Right lobe of liver (tissue), 6 donors: ENCODE results near the gene CRAT. TPM values are rescaled to one million over a fixed set of nuclear protein-coding genes. Genes with fewer than 3 reads are reported as not detected.

Source experiments
- ATAC-seq, 4 donors: fragments of 200-7000 bp; cut with Tn5 transposase; one replicate each; pipeline ENCODE4 v1.9.1; 2020; ENCODE audit warnings: mild to moderate bottlenecking in 4 of 4, moderate library complexity in 4 of 4
- DNase-seq, 3 donors: peaks; one replicate each; pipeline ENCODE4 v3.0.0-alpha.2; 2020
- H3K27ac ChIP-seq, 3 donors: fragments of 200-600 bp; one replicate each; pipeline ENCODE4 v1.8.0; 2022
- H3K27me3 ChIP-seq, 2 donors: fragments of 200-600 bp; one replicate each; pipeline ENCODE4 v1.8.0; 2022
- H3K36me3 ChIP-seq, 4 donors: fragments of 200-600 bp; sonication (generic) in 1 of 4; one replicate each; pipeline versions ENCODE4 v1.5.1 to v1.8.0; 2017 to 2022; ENCODE audit warnings: control low read depth in 1 of 4
- H3K4me1 ChIP-seq, 4 donors: fragments of 200-600 bp; sonication (generic) in 1 of 4; one replicate each; pipeline versions ENCODE4 v1.5.1 to v1.8.0; 2017 to 2022; ENCODE audit warnings: control low read depth in 1 of 4
- H3K4me3 ChIP-seq, 3 donors: fragments of 200-600 bp; one replicate each; pipeline ENCODE4 v1.8.0; 2022
- H3K9me3 ChIP-seq, 4 donors: fragments of 200-600 bp; sonication (generic) in 1 of 4; one replicate each; pipeline versions ENCODE4 v1.5.1 to v1.8.0; 2017 to 2022; ENCODE audit warnings: control low read depth in 1 of 4
- CTCF ChIP-seq, 4 donors: fragments of 200-600 bp in 3 of 4; fragments of 450-650 bp in 1 of 4; IDR thresholded peaks; one replicate each; pipeline versions ENCODE4 v1.5.1 to v1.8.0; 2016 to 2022; ENCODE audit warnings: antibody characterized with exemption in 4 of 4, mild to moderate bottlenecking in 2 of 4
- POLR2A ChIP-seq: fragments of 450-650 bp; IDR thresholded peaks from one replicate; pipeline ENCODE4 v1.6.1; 2017; ENCODE audit warnings: antibody characterized with exemption, mild to moderate bottlenecking
- WGBS: methylation state at CpG from one replicate; pipeline ENCODE4 v1.1.6; 2018; ENCODE audit warnings: low coverage, low lambda C conversion rate; ENCODE audit not compliant: insufficient coverage; ENCODE audit errors: missing lambda C conversion rate; 5-methylcytosine and 5-hydroxymethylcytosine counted together
- intact Hi-C, 2 donors: fragments of 100-400 bp; cut with DNase I; formaldehyde crosslinking; loops; one replicate each; pipeline versions ENCODE4 v1.11.2 to v1.14.1; 2022
- total RNA-seq, 6 experiments: library from RNA; depleted of rRNA in 2 of 6; stranded (reverse); fragments of >200 nt in 2 of 6; fragmentation: NEBNext Ultra II Directional in 3 of 6; extraction: Animal tissue kit (Norgen Biotek cat#: 25700) in 3 of 6; gene quantifications; one replicate each; pipeline versions ENCODE4 v1.1.0 to v1.2.4, GENCODE V29; 2016 to 2023
- donor health status: DM: no; HTN: yes; CAD: no.
- donor health status: DM: no; HTN: no; CAD: no.
- donor health status: DM: no; HTN: no; CAD: no.
- donor health status: DM: no; HTN: yes; CAD: no.
- donor health status: DM: no; HTN: yes; CAD: no.

Gene CRAT
- total RNA-seq, 6 experiments from 2014 or later = 86.1 to 146 (median 104) TPM

GRCh38 chr9:129054163-129054851 is 56.3 kb downstream of the CRAT start:
- no peaks in the 10 kb centered on the region for H3K9me3 ChIP-seq
- ATAC-seq (no peak), DNase-seq (no peak)
- 66% methylated on average over 5 of the region's 5 CpGs for WGBS
- no peak for TF ChIP-seq CTCF (IDR thresholded peaks at IDR 0.05)
- TF ChIP-seq POLR2A = no peak
- intact Hi-C loops = no loop called here
- no peaks in the 10 kb centered on the region for H3K27me3 ChIP-seq
- peaks cover 0 to 10% (median 5%) of the 10 kb centered on the region in 4 donors for H3K4me1 ChIP-seq
- H3K36me3 ChIP-seq = peaks cover 0 to 18% (median 0%) of the 10 kb centered on the region in 4 donors
- no peak overlapping the region for H3K27ac ChIP-seq
- no peak overlapping the region for H3K4me3 ChIP-seq

GRCh38 chr9:129053020-129053419 is 57.6 kb downstream of the CRAT start:
- Histone ChIP-seq H3K4me3 (no peak overlapping the region), H3K36me3 (peaks cover 0 to 25% (median 0%) of the 10 kb centered on the region in 4 donors), H3K9me3 (no peaks in the 10 kb centered on the region), H3K4me1 (peaks cover 0 to 10% (median 5%) of the 10 kb centered on the region in 4 donors), H3K27ac (no peak overlapping the region), H3K27me3 (no peaks in the 10 kb centered on the region)
- WGBS = 66% methylated on average over 5 of the region's 6 CpGs
- TF ChIP-seq POLR2A (no peak), CTCF (IDR thresholded peaks at IDR 0.05) (no peak)
- DNase-seq = no peak
- intact Hi-C loops = no loop called here
- peak in 3 of 4 donors; percentile 11 to 29 (median 11) for ATAC-seq

- Histone ChIP-seq H3K9me3 (no peaks in the 10 kb centered on the region), H3K27ac (no peak overlapping the region), H3K27me3 (no peaks in the 10 kb centered on the region), H3K4me1 (peaks cover 0 to 10% (median 5%) of the 10 kb centered on the region in 4 donors), H3K36me3 (peaks cover 0 to 25% (median 0%) of the 10 kb centered on the region in 4 donors), H3K4me3 (no peak overlapping the region)
- WGBS = 80% methylated on average over 7 of the region's 8 CpGs
- DNase-seq = peak; percentile 85 to 96 (median 94)
- intact Hi-C loops = no loop called here
- peak; percentile 84 to 90 (median 88) for ATAC-seq
- TF ChIP-seq POLR2A = no peak
- TF ChIP-seq CTCF (IDR thresholded peaks at IDR 0.05) = no peak
These were observed 58.0 kb downstream of the CRAT start for GRCh38 chr9:129052592-129052991.

Other genes with a start within 250 kb of the CRAT start
- 10 to 100 TPM in 4 of 6 experiments, 1 to 10 TPM in 2; 7.2 to 12.7 (median 10.4) TPM for gene KYAT1, start 228.8 kb downstream of the CRAT start, total RNA-seq
- gene LRRC8A, start 228.7 kb downstream of the CRAT start, total RNA-seq = 10 to 100 TPM in 5 of 6 experiments, 1 to 10 TPM in 1; 8.6 to 46.1 (median 22.1) TPM
- gene PHYHD1, start 189.8 kb downstream of the CRAT start, total RNA-seq = 10 to 100 TPM; 14.0 to 69.7 (median 38.2) TPM
- 10 to 100 TPM in 2 of 6 experiments, 1 to 10 TPM in 4; 6.6 to 17.3 (median 8.4) TPM for gene DOLK, start 163.2 kb downstream of the CRAT start, total RNA-seq
- 10 to 100 TPM; 10.5 to 18.7 (median 15.6) TPM for gene NUP188, start 163.1 kb downstream of the CRAT start, total RNA-seq
- gene SH3GLB2, start 82.5 kb downstream of the CRAT start, total RNA-seq = 10 to 100 TPM; 23.7 to 28.3 (median 24.7) TPM
- 10 to 100 TPM in 4 of 6 experiments, 1 to 10 TPM in 2; 9.1 to 16.4 (median 10.8) TPM for gene MIGA2, start 74.2 kb downstream of the CRAT start, total RNA-seq
- gene DOLPP1, start 29.7 kb downstream of the CRAT start, total RNA-seq = 10 to 100 TPM; 10.1 to 16.8 (median 13.3) TPM
- gene PTPA, start 622 bp upstream of the CRAT start, total RNA-seq = 100 to 1,000 TPM in 1 of 6 experiments, 10 to 100 TPM in 5; 55.4 to 123 (median 62.0) TPM
- 10 to 100 TPM in 3 of 6 experiments, 1 to 10 TPM in 3; 2.7 to 19.8 (median 7.8) TPM for gene IER5L, start 67.5 kb upstream of the CRAT start, total RNA-seq